Esophagus muscularis mucosa (tissue), 4 donors: ENCODE measurements around the gene CD200R1L. TPM values are rescaled to one million over a fixed set of nuclear protein-coding genes. Genes with fewer than 3 reads are reported as not detected.

ENCODE experiments used
- DNase-seq: peaks from one replicate; pipeline ENCODE4 v3.0.0-alpha.2; 2017; ENCODE audit errors: extremely low spot score
- H3K27ac ChIP-seq, 4 donors: fragments of 200-600 bp; sonication (generic); replicated peaks in 1 of 4; 1 replicate in 3 of 4; 2 replicates in 1 of 4; pipeline ENCODE4 v1.5.1; 2016 to 2019; ENCODE audit warnings: mild to moderate bottlenecking in 1 of 4
- H3K27me3 ChIP-seq, 4 donors: fragments of 200-600 bp; sonication (generic); one replicate each; pipeline versions ENCODE4 v1.5.1 to v1.6.0; 2016 to 2019
- H3K36me3 ChIP-seq, 4 donors: fragments of 200-600 bp; sonication (generic); one replicate each; pipeline ENCODE4 v1.5.1; 2016 to 2019
- H3K4me1 ChIP-seq, 4 donors: fragments of 200-600 bp; sonication (generic); one replicate each; pipeline ENCODE4 v1.5.1; 2016 to 2019
- H3K4me3 ChIP-seq, 4 donors: fragments of 200-600 bp; sonication (generic); 1 replicate in 2 of 4; 2 replicates in 2 of 4; pipeline ENCODE4 v1.5.1; 2016 to 2019; ENCODE audit warnings: mild to moderate bottlenecking in 4 of 4, moderate library complexity in 1 of 4
- H3K9me3 ChIP-seq, 4 donors: fragments of 200-600 bp; sonication (generic); 1 replicate in 3 of 4; 2 replicates in 1 of 4; pipeline ENCODE4 v1.5.1; 2016 to 2019
- CTCF ChIP-seq, 3 experiments: fragments of 200-600 bp in 2 of 3; fragments of 450-650 bp in 1 of 3; sonication (generic) in 2 of 3; IDR thresholded peaks; one replicate each; pipeline ENCODE4 v1.5.1; 2017 to 2019; ENCODE audit warnings: antibody characterized with exemption in 3 of 3, mild to moderate bottlenecking in 2 of 3, moderate library complexity in 1 of 3
- EP300 ChIP-seq: sonication (generic); formaldehyde crosslinking; IDR thresholded peaks from one replicate; pipeline ENCODE4 v1.6.1; 2017; ENCODE audit warnings: antibody characterized with exemption
- POLR2A ChIP-seq: fragments of 450-650 bp; IDR thresholded peaks from one replicate; pipeline ENCODE4 v1.6.1; 2017; ENCODE audit warnings: antibody characterized with exemption, moderate library complexity, mild to moderate bottlenecking, low read depth
- POLR2AphosphoS5 ChIP-seq, 2 donors: sonication (generic); formaldehyde crosslinking; IDR thresholded peaks; one replicate each; pipeline ENCODE4 v1.6.1; 2017; ENCODE audit warnings: antibody characterized with exemption in 2 of 2
- WGBS: methylation state at CpG from one replicate; pipeline ENCODE4 v1.1.5; 2018; 5-methylcytosine and 5-hydroxymethylcytosine counted together
- intact Hi-C: fragments of 100-400 bp; cut with DNase I; formaldehyde crosslinking; loops from one replicate; pipeline ENCODE4 v1.15.1; 2023
- total RNA-seq, 4 donors: library from RNA; depleted of rRNA; stranded (reverse); fragments of >200 nt; gene quantifications; one replicate each; pipeline versions ENCODE4 v1.1.0 to v1.2.1, GENCODE V29; 2016

CD200R1L gene, protein sequence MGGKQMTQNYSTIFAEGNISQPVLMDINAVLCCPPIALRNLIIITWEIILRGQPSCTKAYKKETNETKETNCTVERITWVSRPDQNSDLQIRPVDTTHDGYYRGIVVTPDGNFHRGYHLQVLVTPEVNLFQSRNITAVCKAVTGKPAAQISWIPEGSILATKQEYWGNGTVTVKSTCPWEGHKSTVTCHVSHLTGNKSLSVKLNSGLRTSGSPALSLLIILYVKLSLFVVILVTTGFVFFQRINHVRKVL
- total RNA-seq: not detected

DNA sequence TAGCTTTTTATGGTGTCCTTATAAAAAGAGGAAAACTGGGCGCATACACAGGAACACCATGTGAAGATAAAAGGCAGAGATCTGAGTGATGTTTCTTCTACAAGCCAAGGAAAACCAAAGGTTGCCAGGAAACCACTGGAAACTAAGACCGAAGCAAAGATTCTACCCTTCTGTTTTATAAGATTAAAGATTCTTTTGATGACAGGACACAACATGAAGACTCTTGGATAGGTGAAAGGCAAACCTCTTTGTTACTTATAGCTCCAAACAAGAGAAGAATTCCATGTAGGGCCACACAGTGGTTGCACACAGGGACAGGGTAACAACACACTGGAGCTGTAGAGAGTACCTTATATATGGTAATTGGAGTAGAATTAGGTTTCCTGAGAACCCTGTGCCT lies at the start of gene CD200R1L:
TSS of gene CD200R1L (minus strand) at position 101 of the 400 bp plus-strand sequence. CDS start 17,497 bp downstream, outside the sequence.
- DNase-seq: no peak
- no peaks in the 10 kb centered on the region for H3K4me1 ChIP-seq
- TF ChIP-seq POLR2A (no peak), CTCF (IDR thresholded peaks at IDR 0.05) (no peak), POLR2AphosphoS5 (IDR thresholded peaks at IDR 0.05) (no peak), EP300 (no peak)
- peaks cover 0 to 23% (median 9%) of the 10 kb centered on the region in 4 donors for H3K9me3 ChIP-seq
- no peaks in the 10 kb centered on the region for H3K36me3 ChIP-seq
- H3K27ac ChIP-seq: no peak within 1 kb of the TSS
- 87% methylated on average over 2 of the region's 2 CpGs for WGBS
- H3K27me3 ChIP-seq: no peaks in the 10 kb centered on the region
- intact Hi-C loops: no loop called here
- no peak within 1 kb of the TSS for H3K4me3 ChIP-seq

DNA sequence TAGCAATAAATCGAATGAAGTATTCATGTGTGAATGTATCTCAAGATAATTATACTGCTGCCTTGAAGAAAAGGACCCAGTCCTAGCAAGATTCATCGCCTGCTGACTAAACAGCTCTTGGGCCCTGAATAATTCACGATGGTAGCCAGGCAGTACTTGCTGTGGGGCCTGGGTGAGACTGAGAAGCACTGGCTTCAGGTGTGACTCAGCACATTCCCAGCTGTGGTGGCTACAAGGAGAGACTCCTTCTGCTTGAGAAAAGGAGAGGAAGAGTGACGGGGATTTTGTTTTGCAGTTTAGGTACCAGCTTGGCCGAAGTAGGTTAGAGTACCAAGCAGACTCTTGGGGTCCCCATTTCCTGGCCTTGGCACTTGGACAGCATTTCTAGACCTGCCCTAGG lies 47.6 kb upstream of the CD200R1L start:
- Histone ChIP-seq H3K27ac (no peak overlapping the region), H3K4me1 (no peaks in the 10 kb centered on the region), H3K4me3 (no peak overlapping the region), H3K27me3 (no peaks in the 10 kb centered on the region), H3K9me3 (no peaks in the 10 kb centered on the region), H3K36me3 (no peaks in the 10 kb centered on the region)
- TF ChIP-seq CTCF (IDR thresholded peaks at IDR 0.05): no peak
- TF ChIP-seq POLR2AphosphoS5 (IDR thresholded peaks at IDR 0.05): no peak
- 85% methylated on average over 5 of the region's 5 CpGs for WGBS
- intact Hi-C loops: no loop called here
- no peak for DNase-seq

- H3K4me1 ChIP-seq: no peaks in the 10 kb centered on the region
- WGBS: 76% methylated on average over 3 of the region's 3 CpGs
- DNase-seq: no peak
Measured at GRCh38 chr3:112889357-112889756, 42.7 kb upstream of the CD200R1L start.

DNA sequence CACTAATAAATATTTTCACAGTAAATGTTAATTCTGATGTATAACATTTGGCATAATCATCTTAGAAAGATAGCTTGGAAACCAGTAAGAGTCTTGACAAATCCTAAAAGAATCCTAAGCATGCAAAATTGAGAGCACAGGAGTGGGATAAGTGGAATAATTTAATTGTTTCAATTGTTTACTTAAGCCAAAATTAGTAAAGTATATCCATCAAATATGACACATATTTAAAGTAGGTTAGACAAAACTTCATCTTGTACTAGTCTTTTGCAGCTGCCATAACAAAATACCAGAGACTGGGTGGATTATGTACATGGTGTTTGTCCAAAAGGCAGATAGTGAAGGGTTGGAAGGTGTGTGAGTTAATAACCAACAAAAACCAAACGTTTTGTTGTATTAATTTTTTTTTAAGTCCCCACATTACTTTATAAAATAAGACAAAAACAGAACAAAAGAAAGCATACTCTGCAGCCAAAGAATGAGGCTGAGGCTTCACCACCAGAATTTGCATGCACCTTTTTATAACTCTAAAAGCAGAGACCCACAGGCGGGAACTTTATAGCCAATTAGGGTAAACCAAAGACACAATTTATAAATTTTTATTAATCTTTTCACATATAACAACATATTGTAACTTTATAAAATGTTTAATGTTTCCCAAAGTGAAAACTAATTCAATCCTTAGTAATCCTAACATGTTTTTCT lies 41.9 kb upstream of the CD200R1L start:
- Histone ChIP-seq H3K27me3 (no peaks in the 10 kb centered on the region), H3K9me3 (no peaks in the 10 kb centered on the region), H3K4me3 (no peak overlapping the region), H3K36me3 (no peaks in the 10 kb centered on the region), H3K4me1 (no peaks in the 10 kb centered on the region), H3K27ac (no peak overlapping the region)
- 55% methylated on average over 2 of the region's 2 CpGs for WGBS
- no peak for DNase-seq
- intact Hi-C loops: no loop called here
- TF ChIP-seq CTCF (IDR thresholded peaks at IDR 0.05): no peak
- TF ChIP-seq EP300: no peak
- no peak for TF ChIP-seq POLR2A
- no peak for TF ChIP-seq POLR2AphosphoS5 (IDR thresholded peaks at IDR 0.05)

More at GRCh38 chr3:112889357-112889756, 42.7 kb upstream of the CD200R1L start:
- TF ChIP-seq POLR2AphosphoS5 (IDR thresholded peaks at IDR 0.05) (no peak), CTCF (IDR thresholded peaks at IDR 0.05) (no peak)
- Histone ChIP-seq H3K4me3 (no peak overlapping the region), H3K27me3 (no peaks in the 10 kb centered on the region), H3K9me3 (no peaks in the 10 kb centered on the region), H3K36me3 (no peaks in the 10 kb centered on the region), H3K27ac (no peak overlapping the region)
- intact Hi-C loops: no loop called here
